HG02642 (cell line): Measurements from ENCODE around the gene PZP.

ENCODE experiments used
- ATAC-seq: cut with Tn5 transposase; IDR thresholded peaks from one replicate; pipeline ENCODE4 v1.9.1; 2021; ENCODE audit warnings: mild to moderate bottlenecking; ENCODE audit not compliant: unreplicated experiment, poor library complexity

The PZP gene

GRCh38 chr12:9127936-9128663 is 80.1 kb downstream of the PZP start:
- no peak for ATAC-seq

- ATAC-seq, result no peak
These were observed 80.7 kb downstream of the PZP start for GRCh38 chr12:9127484-9127883.

GRCh38 chr12:9124383-9125031 is 83.7 kb downstream of the PZP start:
- no peak for ATAC-seq

- ATAC-seq, result no peak
These were observed 84.3 kb downstream of the PZP start for GRCh38 chr12:9123781-9124382.

GRCh38 chr12:9122091-9122609 is 86.0 kb downstream of the PZP start:
- ATAC-seq, result no peak

GRCh38 chr12:9120487-9121184 is 87.6 kb downstream of the PZP start:
- no peak for ATAC-seq

- ATAC-seq, result peak; percentile 51
These were observed 90.0 kb downstream of the PZP start for GRCh38 chr12:9118158-9118557.

- no peak for ATAC-seq
These were observed 92.2 kb downstream of the PZP start, which contains the start of gene A2M for GRCh38 chr12:9115731-9116559. TSS of gene A2M (minus strand) at chr12:9115919. CDS start at chr12:9115849, 70 bp downstream.

- no peak for ATAC-seq
These were observed 93.2 kb downstream of the PZP start for GRCh38 chr12:9114946-9115345.

GRCh38 chr12:9113987-9114309 is 94.2 kb downstream of the PZP start:
- no peak for ATAC-seq

GRCh38 chr12:9113296-9113986 is 94.8 kb downstream of the PZP start:
- ATAC-seq, result no peak

- no peak for ATAC-seq
These were observed 95.9 kb downstream of the PZP start for GRCh38 chr12:9112076-9112853.

- no peak for ATAC-seq
These were observed 96.7 kb downstream of the PZP start for GRCh38 chr12:9111525-9111924.

- no peak for ATAC-seq
These were observed 98.3 kb downstream of the PZP start for GRCh38 chr12:9109737-9110491.

GRCh38 chr12:9109213-9109522 is 99.0 kb downstream of the PZP start:
- ATAC-seq, result no peak

- ATAC-seq, result no peak
These were observed 99.5 kb downstream of the PZP start for GRCh38 chr12:9108504-9109212.

GRCh38 chr12:9107542-9107873 is 100.7 kb downstream of the PZP start:
- ATAC-seq, result no peak
